DMS153 treated with DMSO at 0.1 percent for 48 hours (cell line): ENCODE data around the gene PIK3R3.
"Not testable (repeated sequence)": the region's sequence is repeated elsewhere in the genome, so short reads cannot be mapped to it uniquely, and the experiment has no call there.

Source experiments
- DNase-seq: peaks from one replicate; lab custom pipeline; 2025; ENCODE audit not compliant: unreplicated experiment; lab: John Stamatoyannopoulos, UW

Gene PIK3R3

DNA sequence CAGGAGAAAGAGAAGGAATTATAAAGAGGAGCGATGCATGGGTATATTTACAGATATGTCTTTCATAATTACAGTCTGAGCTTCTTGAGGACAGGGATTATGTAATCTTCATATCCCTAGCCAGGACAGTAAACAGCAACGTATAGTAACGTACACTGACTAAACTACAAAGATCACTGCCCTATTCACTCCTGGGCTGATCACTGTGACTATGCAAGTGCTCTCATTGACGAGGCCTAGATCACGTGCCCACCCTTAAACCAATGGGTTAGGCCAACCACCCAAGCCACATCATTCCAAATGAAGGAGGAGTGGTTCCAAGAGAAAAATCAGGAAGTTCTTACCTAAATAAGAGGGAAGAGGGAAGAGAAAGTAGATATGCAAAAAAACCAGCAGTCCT is 18.5 kb downstream of the PIK3R3 start:
- DNase-seq: no peak

DNA sequence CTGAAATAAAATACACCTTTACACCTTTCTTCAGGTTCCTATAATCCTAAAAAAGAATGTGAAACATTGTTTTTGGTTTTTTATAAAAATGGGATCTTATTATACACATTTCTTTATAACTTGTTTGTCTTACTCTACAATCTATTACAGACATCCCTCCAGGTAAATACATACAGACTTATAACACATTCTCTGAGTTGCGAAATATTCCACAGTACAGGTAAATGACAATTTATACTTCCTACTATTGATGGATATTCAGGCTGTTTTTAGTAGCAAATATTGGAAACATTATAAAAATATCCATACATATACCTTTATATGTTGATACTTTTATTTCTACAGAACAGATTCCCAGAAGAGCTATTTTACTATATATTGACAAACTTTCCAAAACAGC is 20.3 kb downstream of the PIK3R3 start:
- no peak for DNase-seq

DNA sequence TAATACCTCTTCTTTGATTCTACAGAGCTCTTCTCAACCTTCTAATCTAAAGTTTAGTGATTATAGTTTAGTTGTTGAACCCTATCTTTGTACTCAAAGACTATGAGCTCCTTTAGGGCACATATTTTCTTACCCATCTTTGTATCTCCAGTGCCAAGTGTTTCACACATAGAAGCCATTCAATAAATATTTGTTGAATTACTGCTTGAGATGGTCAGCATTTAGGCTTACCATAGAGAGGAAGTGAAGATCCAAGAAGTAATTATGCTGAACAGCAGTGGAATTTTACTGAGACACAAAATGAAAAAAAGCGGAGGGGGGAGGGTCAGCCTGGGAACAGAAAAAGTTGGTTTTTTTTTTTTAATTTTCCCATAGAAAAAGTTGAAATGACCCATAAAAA is 21.9 kb downstream of the PIK3R3 start:
- no peak for DNase-seq

DNA sequence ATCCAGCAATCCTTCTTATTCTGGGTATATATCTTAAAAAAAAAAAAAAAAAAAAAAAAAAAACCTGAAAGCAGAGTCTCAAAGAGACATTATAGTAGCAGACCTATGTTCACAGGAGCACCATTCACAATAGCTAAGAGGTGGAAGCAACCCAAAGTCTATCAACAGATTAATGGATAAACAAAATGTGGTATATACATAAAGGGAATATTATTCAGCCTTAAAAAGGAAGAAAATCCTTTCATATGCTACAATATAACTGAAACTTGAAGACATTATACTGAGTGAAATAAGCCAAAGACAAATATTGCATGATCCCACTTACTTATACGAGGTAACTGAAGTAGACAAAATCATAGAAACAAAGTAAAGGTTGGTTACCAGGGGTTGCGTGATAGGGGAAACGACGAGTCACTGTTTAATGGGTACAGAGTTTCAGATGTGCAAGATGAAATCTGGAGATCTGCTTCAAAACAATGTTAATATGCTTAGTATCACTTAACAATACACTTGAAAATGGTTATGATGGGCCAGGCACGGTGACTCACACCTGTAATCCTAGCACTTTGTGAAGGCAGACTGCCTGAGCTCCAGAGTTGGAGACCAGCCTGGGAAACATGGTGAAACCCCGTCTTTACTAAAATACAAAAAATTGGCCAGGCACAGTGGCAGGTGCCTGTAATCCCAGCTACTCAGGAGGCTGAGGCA is 29.5 kb downstream of the PIK3R3 start:
- no peak for DNase-seq

DNA sequence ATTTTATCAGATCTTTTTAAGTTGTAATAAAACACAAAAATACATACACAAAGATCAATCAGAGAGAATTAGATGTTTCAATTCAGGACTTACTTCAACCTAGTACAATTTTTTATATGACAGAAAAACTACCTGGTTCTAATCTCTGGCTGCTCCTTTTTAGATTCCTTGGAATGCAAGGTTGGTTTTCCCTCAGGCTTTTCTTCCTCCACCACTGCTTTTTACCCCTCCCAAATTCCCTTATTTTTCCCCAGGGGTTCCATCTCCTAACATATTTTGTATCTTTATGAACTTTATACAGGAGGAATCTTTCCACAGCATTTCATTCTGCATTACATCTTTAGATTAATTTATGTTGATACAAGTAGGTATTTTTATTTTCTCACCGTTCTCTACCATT is 33.2 kb downstream of the PIK3R3 start:
- DNase-seq: no peak

DNA sequence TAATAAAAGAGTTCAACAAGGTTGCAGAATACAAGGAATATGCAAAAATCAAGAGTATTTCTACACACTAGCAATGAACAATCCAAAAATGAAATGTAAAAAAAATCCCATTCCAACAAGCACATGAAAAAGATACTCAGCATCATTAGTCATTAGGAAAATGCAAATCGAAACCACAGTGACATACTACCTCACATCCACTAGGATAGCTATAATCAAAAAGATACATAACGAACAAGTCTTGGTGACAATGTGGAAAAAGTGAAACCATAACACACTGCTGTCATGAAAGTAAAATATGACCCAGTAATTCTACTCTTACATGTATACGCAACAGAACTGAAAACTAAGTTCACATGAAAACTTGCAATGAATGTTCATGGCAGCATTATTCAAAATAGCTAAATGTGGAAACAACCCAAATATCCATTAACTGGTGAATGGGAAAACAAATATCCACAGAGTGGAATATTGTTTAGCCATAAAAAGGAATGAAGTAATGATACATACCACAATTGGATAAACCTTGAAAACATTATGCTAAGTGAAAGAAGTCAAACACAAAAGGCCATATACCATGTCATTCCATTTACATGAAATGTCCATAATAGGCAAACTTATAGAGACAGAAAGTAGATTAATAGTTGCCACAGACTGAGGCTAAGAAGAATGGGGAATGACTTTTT is 34.3 kb downstream of the PIK3R3 start:
- DNase-seq: no peak

DNA sequence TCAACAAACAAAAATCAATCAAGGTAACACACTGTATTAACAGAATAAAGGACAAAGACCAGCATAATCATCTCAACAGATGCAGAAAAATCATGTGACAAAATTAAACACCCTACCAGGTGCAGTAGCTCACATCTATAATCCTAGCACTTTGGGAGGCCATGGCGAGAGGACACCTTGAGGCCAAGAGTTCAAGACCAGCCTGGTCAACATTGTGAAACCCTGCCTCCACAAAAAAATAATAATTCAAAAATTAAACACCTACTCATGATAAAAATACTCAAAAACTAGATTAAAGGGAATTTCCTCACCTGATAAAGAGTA is 35.3 kb downstream of the PIK3R3 start:
- DNase-seq: no peak

DNA sequence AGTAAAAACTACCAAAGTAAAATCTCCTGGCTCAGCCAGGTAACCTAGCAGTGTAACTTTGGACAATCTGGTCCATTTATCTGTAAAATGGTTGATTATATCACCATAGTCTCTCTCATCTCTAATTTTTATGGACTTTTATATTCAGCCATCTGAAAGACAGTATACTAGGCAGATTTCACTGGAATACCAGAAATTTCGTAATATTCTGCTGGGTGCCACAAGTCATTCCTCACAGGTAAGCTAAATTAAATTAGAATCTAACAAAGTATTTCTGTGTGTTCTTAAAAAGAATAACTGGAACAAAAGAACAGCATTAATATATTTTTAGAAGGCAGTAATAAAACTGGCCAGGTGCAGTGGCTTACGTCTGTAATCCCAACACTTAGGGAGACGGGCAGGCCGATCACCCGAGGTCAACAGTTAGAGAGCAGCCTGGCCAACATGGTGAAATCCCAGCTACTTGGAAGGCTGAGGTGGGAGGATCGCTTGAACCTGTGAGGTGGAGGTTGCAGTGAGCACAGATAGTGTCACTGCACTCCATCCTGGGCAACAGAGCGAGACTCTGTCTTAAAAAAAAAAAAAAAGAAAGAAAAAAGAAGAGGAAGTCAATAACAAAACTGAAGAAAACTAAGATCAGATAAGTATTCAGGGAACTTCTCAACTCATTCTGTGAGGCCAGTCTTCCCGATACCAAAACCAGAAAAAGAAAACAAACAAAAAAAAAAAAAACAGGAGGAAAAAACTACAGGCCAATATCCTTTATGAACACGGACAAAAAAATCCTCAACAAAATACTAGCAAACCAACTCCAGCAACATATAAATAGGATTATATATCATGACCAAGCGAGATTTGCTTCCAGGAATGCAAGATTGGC is 35.9 kb downstream of the PIK3R3 start:
- no peak for DNase-seq

DNA sequence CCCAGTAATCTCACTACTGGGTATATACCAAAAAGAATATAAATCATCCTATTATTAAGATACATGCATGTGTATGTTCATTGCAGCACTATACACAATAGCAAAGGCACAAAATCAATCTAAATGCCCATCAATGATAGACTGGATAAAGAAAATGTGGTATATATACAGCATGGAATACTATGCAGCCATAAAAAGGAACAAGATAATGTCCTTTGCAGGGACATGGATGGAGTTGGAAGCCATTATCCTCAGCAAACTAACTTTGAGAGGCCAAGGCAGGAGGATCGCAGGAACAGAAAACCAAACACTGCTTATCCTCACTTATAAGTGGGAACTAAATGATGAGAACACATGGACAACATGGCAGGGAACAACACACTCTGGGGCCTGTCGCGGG is 37.3 kb downstream of the PIK3R3 start:
- DNase-seq: not testable (repeated sequence)

DNA sequence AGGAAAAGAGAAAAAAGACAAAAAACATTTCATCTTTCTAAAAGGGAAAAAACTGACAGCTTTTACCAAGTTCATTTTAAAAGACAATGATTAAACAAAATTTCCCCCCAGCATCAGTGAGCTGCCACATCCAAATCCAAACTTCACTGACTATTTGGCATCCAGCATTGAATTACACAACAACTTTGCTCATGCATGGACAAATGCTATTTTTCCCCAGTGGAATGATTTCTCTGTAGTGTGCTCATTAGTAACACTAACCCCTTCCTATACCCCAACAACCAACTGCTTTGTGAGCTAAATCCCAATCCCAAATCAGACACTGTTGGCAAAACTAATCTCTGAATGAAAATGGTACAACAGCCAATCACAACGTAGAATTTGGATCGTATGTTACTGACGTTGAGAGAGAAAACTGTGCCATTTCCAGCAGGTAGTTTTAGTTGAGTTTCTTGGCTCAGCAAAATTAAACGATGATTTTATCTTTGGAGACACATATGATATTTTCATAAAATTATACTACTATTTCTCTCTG is 37.9 kb downstream of the PIK3R3 start:
- DNase-seq: no peak

DNA sequence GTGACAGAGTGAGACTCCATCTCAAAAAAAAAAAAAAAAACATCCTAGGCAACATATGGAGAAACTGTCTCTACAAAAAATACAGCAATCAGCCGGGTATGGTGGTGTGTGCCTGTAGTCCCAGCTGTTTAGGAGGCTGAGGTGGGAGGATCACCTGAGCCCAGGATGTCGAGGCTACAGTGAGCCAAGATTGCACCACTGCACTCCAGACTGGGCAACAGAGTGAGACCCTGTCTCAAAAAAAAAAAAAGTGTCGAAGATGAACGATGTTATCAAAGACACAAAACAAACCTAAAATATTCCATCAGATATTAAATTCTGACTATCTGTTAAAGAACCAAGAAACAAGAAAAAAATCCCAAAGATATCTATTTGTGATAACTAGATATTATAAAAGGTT is 38.6 kb downstream of the PIK3R3 start:
- DNase-seq: not testable (repeated sequence)

DNA sequence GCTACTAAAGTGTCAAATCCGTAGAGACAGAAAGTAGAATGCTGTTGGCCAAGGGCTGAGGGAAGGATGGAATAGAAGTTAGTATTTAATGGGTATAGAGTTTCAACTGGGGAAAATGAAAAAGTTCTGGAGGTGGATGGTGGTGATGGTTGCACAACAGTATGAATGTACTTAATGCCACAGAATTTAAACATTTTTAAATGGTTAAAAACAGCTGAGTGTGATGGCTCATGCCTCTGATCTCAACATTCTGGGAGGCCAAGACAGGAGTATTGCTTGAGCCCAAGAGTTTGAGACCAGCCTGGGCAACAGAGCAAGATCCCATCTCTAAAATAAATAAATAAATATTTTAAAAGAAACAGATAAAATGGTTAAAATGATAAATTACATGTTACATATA is 44.5 kb downstream of the PIK3R3 start:
- no peak for DNase-seq

DNA sequence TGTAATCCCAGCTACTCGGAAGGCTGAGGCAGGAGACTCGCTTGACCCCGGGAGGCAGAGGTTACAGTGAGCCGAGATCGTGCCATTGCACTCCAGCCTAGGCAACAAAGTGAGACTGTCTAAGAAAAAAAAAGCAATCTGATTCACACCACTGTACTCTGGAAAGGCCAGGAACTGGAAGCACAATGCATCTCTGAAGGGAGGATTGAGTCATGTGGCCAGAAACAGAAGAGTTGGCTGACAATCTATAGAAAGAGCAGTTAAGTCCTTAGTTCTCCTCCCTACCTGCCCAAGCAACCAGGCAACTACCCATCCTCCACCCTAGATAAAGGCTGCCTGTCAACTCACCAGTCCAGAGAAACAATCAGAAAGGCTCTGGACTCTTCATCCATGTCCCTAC is 45.9 kb downstream of the PIK3R3 start:
- DNase-seq: no peak

DNA sequence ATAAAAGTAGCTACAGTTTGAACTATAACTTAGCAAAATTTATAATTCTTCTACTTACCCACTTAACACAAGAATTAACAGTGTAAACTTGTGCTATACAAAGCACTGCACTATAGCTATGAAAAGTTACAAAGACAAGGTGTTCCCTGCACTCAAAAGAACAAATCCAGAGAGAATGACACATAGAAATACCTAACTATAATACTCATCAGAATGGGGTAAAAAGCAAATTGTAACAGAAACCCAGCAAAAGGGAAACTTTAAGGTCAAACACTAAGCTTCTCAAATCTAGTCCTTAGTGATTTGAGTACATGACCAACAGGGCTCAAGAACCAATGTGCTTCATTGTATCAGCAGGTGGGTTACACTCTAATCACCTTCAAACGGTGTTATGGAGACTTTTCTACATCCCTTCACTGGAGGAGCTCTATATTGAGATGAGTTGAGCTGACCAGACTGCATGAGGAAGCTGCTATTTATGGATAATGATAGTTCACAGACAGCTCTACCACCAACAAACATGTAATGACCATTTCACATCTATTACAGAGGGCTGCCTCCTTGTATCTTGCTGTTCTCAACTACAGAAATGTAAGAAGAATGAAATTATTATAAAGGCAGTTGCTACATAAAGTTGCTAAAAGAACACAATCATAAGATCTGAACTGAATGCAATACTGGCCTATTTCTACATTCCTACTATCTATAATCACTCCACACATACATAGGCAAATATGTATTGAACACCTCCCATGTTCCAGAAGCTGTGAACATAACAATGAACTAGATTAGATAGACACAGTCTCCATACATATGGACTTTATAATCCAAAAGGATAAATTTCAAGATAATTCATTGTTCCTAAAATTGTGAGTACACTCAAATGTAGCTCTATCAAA is 47.6 kb downstream of the PIK3R3 start:
- DNase-seq: no peak

DNA sequence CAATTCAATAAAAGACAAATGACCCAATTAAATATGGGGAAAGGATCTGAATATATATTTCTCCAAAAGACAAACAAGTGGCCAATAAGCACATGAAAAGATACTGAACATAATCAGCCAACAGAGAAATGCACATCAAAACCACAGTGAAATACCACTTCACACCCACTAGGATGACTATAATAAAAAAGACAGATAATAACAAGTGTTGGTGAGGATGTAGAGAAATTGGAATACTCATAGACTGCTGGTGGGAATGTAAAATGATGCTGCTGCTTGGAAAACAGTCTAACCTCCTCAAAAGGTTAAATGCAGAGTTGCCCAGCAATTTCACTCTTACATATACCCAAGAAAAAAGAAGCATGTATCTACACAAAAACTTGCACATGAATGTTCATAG is 48.9 kb downstream of the PIK3R3 start:
- DNase-seq: no peak

DNA sequence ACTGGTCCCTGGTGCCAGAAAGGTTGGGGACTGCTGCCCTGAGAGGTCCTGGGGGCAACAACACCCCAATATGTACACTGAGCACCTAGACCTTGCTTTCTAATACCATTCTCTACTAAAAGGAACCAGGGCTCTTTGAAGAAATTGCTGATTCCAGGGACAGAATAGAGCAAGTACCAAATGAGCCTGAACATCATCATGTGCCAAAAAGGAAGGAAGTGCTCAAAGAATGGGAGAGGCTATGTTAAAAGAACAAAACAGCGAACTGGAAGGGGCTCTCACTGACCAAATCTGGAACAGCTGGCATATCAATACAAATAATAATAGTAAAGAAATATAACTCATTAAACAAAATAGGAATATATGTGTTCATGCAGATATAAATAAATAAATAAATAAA is 50.8 kb downstream of the PIK3R3 start:
- DNase-seq: no peak

DNA sequence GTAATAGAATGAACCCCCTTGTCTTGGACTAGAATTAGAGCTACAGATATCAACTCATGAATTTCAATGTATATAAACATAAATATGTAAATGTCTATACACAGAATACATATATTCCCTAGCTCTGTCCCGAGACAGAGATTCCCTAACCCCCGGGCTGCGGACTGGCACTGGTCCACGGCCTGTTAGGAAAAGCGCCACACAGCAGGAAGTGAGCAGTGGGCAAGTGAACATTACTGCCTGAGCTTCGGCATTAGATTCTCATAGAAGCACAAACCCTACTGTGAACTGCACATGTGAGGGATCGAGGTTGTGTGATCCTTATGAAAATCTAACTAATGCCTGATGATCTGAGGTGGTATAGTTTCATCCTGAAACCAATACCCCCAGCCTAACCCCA is 51.2 kb downstream of the PIK3R3 start:
- DNase-seq: no peak

DNA sequence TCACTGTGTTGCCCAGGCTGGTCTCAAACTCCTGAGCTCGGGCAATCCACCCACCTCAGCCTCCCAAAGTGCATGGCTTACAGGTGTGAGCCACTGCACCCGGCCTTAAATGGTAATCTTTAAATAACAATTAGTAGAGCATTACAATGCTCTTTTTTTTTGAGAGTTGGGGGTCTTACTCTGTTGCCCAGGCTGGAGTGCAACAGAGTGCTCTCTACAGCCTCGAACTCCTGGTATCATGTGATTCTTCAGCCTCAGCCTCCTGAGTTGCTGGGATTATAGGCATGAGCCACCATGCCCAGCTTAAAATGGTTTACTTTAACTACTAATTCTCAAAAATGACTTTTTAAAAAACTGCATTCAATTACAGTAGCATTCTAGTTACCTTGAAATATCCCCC is 52.2 kb downstream of the PIK3R3 start:
- DNase-seq: no peak

DNA sequence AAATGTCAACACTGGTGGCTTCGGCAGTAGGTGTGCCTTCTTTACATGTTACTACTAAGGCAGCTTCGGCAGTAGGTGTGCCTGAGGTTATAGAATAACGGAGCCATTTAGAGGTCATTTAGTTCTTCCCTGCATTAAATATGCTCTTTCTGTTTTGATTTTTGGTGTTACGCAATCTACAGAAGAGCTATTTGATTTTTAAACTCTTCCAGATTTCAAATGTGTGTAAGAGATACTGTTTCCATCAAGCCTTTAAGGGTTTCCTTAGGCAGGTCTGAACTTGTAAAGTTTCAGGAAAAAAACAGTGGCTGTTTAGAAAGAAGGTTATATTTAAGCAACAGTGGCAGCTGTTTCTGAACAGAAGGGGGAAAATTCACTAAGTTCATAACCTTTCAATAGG is 54.8 kb downstream of the PIK3R3 start:
- no peak for DNase-seq

DNA sequence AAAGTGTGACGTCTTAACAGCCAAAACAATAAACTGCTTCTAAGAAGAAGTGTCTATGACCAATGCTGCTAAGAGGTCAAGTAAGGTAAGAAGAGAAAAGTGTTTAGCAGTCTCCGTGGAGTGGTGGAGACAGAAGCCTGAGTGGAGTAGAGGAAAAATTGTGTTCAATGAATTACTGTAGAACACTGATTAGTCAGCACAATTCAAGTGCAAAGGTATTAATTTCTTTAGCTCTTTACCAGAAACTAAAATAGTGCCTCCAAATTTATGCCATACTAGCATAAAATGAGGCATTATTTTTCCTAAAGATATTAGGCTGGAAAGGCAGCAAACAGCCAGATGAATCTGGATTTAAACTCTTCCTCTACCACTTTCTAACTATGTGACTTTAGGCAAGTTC is 56.1 kb downstream of the PIK3R3 start:
- DNase-seq: no peak

DNA sequence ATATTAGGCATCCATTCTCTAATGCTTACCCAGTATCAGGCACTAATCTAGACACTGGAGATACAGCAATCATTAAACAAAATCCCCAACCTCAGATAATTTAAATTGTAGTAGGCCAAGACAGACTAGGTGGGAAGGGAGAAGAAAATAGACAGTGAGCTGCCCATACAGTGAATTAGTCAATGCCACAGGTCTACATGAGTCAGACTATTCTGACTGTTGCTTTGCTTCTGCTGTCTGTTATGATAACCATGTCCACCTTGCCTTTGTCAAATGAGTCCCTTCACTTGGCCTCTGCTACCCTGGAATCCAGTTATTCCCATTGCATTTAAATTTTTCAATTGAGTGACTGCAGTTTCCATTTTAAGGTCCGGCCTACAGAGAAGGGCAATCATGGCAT is 59.5 kb downstream of the PIK3R3 start:
- no peak for DNase-seq
